GM19043 (cell line): Measurements from ENCODE around the gene FGGY.
"Not testable (repeated sequence)": the region's sequence is repeated elsewhere in the genome, so short reads cannot be mapped to it uniquely, and the experiment has no call there.

ENCODE experiments used
- ATAC-seq: cut with Tn5 transposase; IDR thresholded peaks from one replicate; pipeline ENCODE4 v1.9.1; 2021; ENCODE audit warnings: low read depth; ENCODE audit not compliant: unreplicated experiment

Gene FGGY

DNA sequence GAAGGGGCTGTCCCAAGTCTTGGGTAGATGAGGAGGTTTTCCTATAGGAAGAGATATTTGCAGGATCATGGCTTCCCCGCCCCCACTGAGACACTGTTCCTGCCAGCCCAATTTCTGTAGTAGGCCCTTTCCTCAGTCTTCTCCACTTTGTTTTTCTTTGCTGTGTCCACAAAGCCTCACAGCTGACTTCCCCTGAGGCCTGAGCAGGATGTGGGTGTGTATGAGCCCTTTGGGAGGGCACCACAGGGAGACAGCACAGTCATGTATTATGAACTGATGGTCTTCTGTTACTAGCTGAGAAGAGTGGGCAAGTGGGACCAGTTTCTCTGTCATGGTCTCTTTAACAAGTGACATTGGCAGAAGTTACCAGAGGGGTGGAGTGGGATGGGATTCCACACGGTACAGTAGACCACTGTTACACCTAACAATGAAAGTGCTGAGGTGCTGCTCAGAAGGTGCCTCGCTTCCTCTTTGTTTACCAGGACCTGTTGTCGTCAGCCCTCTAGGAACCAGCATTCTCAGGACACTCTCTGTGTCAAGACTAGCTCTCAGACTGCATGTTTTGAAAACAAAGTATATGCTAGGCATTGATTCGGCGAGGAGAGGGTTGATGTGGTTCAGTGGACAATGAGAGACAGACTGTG is 264.0 kb downstream of the FGGY start:
- peak; percentile 75 for ATAC-seq

DNA sequence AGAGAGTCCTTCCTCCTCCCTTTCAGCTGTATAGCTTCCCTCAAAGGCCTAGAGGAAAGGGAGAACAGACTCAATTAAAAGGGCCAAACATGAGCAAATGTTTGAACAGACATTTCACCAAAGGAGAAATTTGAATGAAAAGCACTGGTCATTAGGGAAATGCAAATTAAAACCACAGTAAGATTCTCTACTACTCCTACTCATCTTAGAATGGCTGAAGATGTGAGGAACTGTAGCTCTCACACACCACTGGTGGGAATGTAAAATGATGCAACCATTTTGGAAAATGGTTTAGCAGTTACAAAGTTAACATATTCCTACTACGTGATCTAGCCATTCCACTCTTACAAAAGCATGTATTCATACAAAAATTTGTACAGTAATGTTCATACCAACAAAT is 264.9 kb downstream of the FGGY start:
- no peak for ATAC-seq

- no peak for ATAC-seq
These were observed 267.4 kb downstream of the FGGY start for GRCh38 chr1:59564192-59564891.

- no peak for ATAC-seq
These were observed 268.9 kb downstream of the FGGY start for GRCh38 chr1:59565611-59566410.

DNA sequence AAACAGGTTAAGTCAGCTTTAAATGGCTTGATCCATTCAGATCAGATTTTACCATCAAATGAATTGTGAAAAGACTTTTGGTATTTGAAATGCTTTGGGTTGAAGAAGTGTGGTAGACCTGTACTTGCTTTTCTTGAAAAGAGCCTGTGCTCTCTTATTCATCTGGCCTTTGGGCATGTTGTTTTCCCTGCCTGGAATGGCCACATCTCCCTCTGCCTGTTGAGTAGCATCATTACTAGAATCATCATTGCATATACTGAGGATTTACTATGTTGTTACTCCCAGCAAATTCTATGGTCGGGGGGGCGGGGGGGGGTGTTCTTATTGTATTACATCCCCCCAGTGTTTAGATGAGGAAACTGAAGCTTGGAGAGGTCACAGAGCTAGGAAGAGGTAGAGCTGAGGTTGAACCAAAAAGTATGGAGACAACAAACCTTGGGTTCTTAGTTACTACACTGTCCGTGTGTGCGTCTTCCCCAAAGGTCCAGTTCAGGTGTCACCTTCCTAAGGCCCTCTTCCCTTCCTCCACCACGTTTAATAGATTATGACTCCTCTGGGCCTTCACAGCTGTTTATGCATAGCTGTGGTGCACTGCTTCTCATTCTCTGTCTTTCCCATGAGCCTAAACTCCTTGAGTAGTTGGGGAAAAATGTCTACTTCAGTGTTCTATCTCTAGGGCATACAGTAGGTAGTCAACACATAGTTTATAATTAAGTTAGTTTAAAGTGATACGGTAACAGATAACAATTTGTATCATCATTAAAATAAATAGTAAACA is 271.5 kb downstream of the FGGY start:
- no peak for ATAC-seq

DNA sequence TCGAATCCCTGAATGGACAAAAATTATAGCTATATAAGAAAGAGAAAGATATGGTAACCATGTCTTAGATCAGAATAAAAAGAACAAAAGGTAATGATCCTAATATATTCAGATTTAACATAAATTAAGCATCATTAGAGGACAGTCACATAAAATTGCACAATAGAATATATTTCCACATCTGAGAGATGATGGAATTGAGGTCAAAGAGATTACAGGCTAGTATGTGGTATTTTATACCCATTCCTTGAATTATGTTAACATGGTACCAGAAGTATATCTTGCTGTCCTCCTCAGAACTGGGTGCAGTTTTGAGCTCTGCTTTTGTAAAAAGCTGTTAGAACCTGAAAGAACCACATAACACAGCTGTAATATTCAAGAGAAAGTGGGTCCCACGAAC is 272.3 kb downstream of the FGGY start:
- ATAC-seq = no peak

DNA sequence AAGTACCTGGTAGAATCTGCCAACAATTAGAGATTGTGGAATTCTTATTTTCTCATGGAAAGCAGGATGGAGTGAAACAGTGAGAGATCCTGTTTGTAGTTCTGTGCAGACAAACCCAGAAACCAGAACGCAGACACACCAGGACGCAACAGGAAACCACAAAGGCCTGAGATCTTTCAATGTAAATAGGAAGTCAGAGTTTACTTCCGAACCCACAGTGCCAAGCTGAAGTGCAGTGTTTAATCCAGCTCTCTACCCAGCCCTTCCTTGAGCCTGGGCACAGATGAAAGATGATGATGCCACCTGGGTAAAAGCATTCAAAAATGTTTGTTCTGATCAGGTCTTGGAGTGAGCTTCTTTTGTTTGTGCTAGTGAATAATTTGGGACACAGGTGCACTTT is 273.6 kb downstream of the FGGY start:
- ATAC-seq = peak; percentile 80

GRCh38 chr1:59574085-59574484 is 277.2 kb downstream of the FGGY start:
- ATAC-seq = no peak

DNA sequence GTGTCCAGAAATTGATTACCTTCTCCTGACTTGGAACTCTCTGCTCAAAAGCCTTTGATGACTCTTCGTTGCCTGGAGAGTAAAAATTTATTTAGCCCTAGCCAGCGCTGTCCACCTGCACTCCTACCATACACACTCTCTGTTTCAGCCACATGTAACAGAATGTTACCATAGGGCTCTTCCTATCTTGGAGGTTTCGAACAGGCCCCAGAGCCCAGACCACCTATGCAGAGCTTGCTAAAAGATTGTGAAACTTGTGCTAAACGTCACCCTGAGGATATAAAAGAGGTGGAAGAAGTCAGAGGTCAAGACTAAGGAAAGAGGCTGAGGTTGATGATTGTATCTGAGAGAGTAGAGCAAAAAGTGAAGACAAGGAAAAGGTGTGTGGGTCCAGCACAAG is 280.9 kb downstream of the FGGY start:
- ATAC-seq = peak; percentile 71

DNA sequence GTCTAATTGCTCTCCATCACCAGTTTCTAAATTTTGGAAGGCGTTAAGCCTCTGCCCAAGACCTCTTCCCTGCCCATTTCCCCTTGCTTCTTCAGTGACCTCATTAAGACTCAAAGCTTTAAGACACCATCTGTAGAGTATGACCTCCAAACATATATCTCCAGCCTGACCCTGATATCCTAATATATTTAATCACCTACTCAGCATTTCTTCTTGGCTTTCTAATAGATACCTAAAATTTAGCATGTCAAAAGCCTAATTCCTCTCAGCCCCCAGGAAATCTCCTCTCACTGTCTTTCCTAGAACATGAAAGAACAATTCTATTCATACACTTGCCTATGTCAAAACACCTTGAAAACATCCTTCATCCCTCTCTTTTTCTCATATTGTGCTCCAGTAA is 282.3 kb downstream of the FGGY start:
- no peak for ATAC-seq

- no peak for ATAC-seq
These were observed 283.4 kb downstream of the FGGY start for GRCh38 chr1:59580257-59580656.

DNA sequence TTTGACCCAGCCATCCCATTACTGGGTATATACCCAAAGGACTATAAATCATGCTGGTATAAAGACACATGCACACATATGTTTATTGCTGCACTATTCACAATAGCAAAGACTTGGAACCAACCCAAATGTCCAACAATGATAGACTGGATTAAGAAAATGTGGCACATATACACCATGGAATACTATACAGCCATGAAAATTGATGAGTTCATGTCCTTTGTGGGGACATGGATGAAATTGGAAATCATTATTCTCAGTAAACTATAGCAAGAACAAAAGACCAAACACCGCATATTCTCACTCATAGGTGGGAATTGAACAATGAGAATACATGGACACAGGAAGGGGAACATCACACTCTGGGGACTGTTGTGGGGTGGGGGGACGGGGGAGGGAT is 295.5 kb downstream of the FGGY start:
- ATAC-seq = not testable (repeated sequence)

DNA sequence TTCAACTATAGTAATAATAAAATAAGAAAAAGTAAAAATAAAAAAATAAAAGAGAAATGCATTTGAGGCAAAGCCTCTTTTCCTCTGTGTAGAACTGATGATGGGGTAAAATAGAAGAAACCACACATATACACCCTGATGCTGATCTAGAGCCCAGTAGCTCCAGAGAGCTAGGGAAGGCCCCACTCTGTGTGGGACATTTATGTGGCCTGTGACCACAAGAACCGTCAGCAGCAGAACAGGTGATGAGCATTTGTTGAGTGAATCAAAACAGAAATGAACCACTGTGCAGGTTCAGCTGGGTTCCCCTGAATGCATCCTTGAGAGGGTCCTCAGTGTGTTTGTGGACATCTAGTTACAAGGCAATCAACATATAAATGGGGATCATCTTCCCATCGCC is 296.0 kb downstream of the FGGY start:
- ATAC-seq = no peak

- ATAC-seq = no peak
These were observed 297.2 kb downstream of the FGGY start for GRCh38 chr1:59593798-59594790.

DNA sequence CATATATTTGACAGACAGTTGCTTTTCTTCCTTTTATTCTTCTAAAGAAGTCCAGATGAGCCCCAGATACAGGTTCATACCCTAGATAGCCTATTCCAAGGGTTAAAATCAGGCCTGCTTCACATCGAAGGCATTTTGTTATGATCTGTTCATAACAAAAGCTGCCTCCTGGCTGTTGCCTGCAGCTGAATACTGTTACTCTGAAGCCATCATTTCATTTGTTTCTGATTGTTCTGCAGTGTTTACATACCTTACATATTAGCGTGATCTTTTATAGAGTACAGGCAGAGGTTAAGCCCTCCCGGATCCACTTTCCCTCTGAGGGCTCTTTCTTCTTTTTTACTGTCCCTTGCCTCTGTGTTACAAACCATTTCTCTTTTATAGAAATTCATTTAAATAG is 298.9 kb downstream of the FGGY start:
- no peak for ATAC-seq

DNA sequence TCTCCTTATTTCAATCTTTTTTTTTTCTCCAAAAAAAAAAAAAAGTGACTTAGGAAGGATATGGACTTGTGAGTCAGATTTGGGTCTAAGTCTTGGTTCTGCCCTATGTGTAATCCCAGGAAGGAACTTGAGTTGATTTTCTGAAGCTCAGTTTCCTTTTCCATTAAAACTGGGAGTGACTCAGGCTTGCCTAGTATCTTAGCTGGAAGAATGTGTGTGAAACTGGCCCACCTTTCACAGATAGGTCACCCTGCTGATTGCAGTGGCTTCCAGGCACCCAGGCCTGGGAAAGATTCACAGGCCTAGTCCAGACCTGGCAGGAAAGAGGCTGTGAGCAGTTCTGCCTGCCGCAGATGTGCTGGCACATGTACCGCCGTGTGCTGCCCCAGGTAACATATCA is 299.5 kb downstream of the FGGY start:
- ATAC-seq = no peak

GRCh38 chr1:59596956-59597355 is 300.1 kb downstream of the FGGY start:
- ATAC-seq = no peak

DNA sequence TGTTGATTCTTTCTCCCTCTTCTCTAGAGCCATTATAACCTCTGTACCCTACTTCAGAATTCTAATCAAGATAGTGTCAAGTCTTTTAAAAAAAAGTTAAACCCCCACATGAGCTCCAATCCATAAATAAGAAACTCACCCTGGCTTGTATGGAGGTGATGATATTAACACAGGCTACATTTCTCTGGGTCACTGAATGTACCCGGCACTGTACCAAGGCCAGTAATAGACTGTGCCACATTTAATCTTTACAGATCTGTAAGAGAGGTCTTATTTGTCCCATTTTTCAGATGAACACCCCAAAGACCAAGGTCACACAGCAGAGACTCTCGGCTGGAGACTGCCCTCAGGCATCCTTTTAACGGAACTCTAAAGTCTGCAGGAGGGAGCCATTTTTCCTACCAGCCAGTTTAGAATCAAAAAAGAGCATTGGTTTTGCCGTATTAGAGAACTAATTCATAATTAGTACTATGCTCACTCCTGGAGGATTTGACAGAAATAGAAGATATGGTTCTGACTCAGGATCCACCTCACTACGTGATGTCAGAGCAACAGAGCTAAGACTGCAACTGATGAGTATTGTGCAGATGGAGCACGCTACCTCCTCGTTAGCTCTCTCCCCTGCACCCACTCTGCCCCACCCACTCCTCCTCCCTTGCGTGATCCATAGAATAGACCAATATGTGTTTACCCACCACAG is 300.7 kb downstream of the FGGY start:
- no peak for ATAC-seq

- no peak for ATAC-seq
These were observed 301.2 kb downstream of the FGGY start for GRCh38 chr1:59598120-59598440.
